Natural killer cell (primary cell): Measurements from ENCODE around the gene TADA2A. TPM values are rescaled to one million over a fixed set of nuclear protein-coding genes. Genes with fewer than 3 reads are reported as not detected.

Experiments
- ATAC-seq, 3 donors: fragments of 150-1000 bp in 2 of 3; fragments of 200-7000 bp in 1 of 3; cut with Tn5 transposase; 1 replicate in 1 of 3; 2 replicates in 2 of 3; pipeline ENCODE4 v1.10.0; 2021; ENCODE audit warnings: mild to moderate bottlenecking in 2 of 3, moderate library complexity in 2 of 3
- DNase-seq, 2 donors: peaks; one replicate each; pipeline versions ENCODE4 v3.0.0 to v3.0.0-alpha.2; 2013 to 2021; ENCODE audit warnings: mixed read lengths in 1 of 2
- H3K27ac ChIP-seq: one replicate; pipeline ENCODE4 v1.5.1; 2013; ENCODE audit warnings: mild to moderate bottlenecking, low read length
- H3K27me3 ChIP-seq: one replicate; pipeline ENCODE4 v1.6.1; 2013; ENCODE audit warnings: low read length; ENCODE audit not compliant: control insufficient read depth, insufficient read depth
- H3K36me3 ChIP-seq: one replicate; pipeline ENCODE4 v1.6.1; 2013; ENCODE audit warnings: low read length; ENCODE audit not compliant: control insufficient read depth, insufficient read depth
- H3K4me1 ChIP-seq: one replicate; pipeline ENCODE4 v1.6.1; 2013; ENCODE audit warnings: low read length; ENCODE audit not compliant: control insufficient read depth, insufficient read depth
- H3K4me3 ChIP-seq: one replicate; pipeline ENCODE4 v1.5.1; 2013; ENCODE audit warnings: low read length
- H3K9me3 ChIP-seq: one replicate; pipeline ENCODE4 v1.6.1; 2013; ENCODE audit warnings: low read length; ENCODE audit not compliant: control insufficient read depth, insufficient read depth
- H3K27ac Mint-ChIP-seq, 2 donors: one replicate each; pipeline ENCODE4 v1.8.0; 2022; ENCODE audit warnings: mild to moderate bottlenecking in 2 of 2, mixed read lengths in 2 of 2, moderate library complexity in 1 of 2
- H3K27me3 Mint-ChIP-seq, 2 donors: one replicate each; pipeline ENCODE4 v1.8.0; 2022; ENCODE audit warnings: low read depth in 2 of 2, mixed read lengths in 2 of 2
- H3K36me3 Mint-ChIP-seq: one replicate; pipeline ENCODE4 v1.8.0; 2022; ENCODE audit warnings: mixed read lengths
- H3K4me1 Mint-ChIP-seq, 2 donors: one replicate each; pipeline ENCODE4 v1.8.0; 2022; ENCODE audit warnings: mixed read lengths in 2 of 2
- H3K4me3 Mint-ChIP-seq: one replicate; pipeline ENCODE4 v1.8.0; 2022; ENCODE audit warnings: mild to moderate bottlenecking, moderate library complexity, mixed read lengths
- H3K9me3 Mint-ChIP-seq, 2 donors: one replicate each; pipeline ENCODE4 v1.8.0; 2022; ENCODE audit warnings: mixed read lengths in 2 of 2
- WGBS: methylation state at CpG from one replicate; pipeline ENCODE4 v1.1.7; 2013; ENCODE audit warnings: missing lambda C conversion rate; ENCODE audit not compliant: insufficient coverage; 5-methylcytosine and 5-hydroxymethylcytosine counted together
- intact Hi-C: fragments of 100-400 bp; cut with micrococcal nuclease; formaldehyde crosslinking; loops from one replicate; pipeline ENCODE4 v1.14.2; 2022
- total RNA-seq, 4 donors: library from RNA; stranded (reverse); fragments of 120-200 nt in 1 of 4; gene quantifications; one replicate each; pipeline versions ENCODE4 v1.2.3 to v1.2.4, GENCODE V29; 2013 to 2022
- TF ChIP-seq, protein P1 (sequence below): fragments of 200-600 bp; IDR thresholded peaks from one replicate; pipeline ENCODE4 v1.8.0; 2022; ENCODE audit warnings: antibody characterized with exemption

TADA2A gene
- total RNA-seq, 3 donors from 2014 or later (not counting 1 experiment from before 2014, with no cell fraction given), result 14.8 to 28.1 (median 26.7) TPM

DNA sequence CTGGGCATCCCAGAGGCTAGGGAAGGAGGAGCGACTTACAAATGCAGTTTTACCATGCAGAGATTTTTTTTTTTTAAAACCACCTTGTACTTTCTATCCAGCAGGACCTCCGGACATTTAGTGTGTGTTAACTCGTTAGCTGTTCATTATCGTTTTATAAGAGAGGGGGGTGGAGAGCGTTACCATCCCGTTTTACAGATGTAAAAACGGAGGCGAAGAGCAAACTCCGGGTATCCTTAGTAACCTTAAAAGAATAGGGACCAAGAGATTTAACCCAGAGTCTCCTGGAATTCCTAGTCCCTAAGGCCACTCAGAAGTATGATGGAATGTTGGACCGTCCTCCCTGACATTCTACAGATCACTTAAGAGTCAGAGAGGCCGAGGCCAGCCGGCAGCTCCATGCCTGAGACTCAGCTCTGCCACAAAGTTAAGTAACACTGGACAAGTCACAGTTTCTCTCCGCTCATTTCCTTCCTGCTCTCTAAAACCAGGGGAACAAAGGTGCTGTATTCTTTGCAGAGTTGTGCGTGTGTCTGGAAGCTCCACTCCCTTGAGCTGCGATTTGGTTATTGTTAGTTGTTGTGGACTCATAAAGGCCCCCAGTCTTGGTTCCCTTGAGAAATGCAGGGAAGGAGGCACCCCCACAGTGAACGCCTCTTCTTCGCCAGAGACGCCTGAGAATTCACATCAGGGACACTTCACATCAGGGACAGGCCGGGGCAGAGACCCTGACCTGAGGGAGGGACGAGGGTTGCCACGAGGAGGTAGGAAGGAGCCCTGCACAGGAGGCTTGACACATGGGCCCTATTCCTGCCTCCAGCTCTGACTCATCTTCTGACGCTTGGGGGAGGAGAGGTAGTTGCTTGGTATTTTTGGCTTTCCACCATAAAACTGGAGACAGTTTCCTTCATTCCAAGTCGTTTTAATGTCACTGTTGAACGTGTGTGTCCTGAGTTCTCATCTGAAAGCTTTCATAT, 84.2 kb downstream of the TADA2A start:
- no peaks in the 10 kb centered on the region for H3K36me3 Mint-ChIP-seq
- ATAC-seq (no peak), DNase-seq (peak in 1 of 2 donors; percentile 19)
- intact Hi-C loops, result no loop called here
- H3K27ac ChIP-seq, result no peak overlapping the region
- peaks cover 0 to 3% of the 10 kb centered on the region in 2 donors for H3K27me3 Mint-ChIP-seq
- WGBS, result 44% methylated on average over 23 of the region's 24 CpGs
- TF ChIP-seq, protein P1, sequence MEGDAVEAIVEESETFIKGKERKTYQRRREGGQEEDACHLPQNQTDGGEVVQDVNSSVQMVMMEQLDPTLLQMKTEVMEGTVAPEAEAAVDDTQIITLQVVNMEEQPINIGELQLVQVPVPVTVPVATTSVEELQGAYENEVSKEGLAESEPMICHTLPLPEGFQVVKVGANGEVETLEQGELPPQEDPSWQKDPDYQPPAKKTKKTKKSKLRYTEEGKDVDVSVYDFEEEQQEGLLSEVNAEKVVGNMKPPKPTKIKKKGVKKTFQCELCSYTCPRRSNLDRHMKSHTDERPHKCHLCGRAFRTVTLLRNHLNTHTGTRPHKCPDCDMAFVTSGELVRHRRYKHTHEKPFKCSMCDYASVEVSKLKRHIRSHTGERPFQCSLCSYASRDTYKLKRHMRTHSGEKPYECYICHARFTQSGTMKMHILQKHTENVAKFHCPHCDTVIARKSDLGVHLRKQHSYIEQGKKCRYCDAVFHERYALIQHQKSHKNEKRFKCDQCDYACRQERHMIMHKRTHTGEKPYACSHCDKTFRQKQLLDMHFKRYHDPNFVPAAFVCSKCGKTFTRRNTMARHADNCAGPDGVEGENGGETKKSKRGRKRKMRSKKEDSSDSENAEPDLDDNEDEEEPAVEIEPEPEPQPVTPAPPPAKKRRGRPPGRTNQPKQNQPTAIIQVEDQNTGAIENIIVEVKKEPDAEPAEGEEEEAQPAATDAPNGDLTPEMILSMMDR, result no peak
- no peaks in the 10 kb centered on the region for H3K36me3 ChIP-seq
- peaks cover 21% of the 10 kb centered on the region for H3K4me1 ChIP-seq
- H3K4me3 Mint-ChIP-seq, result peak overlapping the region; percentile 97
- peaks cover 20 to 31% of the 10 kb centered on the region in 2 donors for H3K4me1 Mint-ChIP-seq
- no peaks in the 10 kb centered on the region for H3K27me3 ChIP-seq
- no peaks in the 10 kb centered on the region for H3K9me3 ChIP-seq
- H3K4me3 ChIP-seq, result peak overlapping the region; percentile 35
- H3K9me3 Mint-ChIP-seq, result no peaks in the 10 kb centered on the region
- H3K27ac Mint-ChIP-seq, result peak overlapping the region; percentile 79 to 88

DNA sequence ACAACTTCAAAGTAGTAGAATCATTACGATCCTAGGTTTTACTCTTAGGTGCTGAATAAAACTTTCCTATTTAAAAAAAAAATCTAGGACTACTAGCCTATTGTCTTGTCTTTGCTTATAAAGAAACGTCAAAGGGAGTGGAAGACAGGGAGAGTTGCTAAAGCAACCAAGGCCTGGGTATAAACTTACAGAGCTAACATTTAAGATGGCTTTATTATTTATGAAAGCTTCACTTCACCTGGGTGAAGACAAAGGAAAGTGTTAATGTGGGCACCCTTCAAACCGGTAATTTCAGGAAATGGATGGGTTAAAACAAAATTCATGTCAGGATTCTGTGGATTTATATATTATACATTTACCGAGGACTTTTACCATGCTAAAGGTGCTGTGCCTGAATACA, 85.5 kb downstream of the TADA2A start:
- intact Hi-C loops, result no loop called here
- H3K9me3 Mint-ChIP-seq, result no peaks in the 10 kb centered on the region
- H3K4me1 Mint-ChIP-seq, result peaks cover 20 to 31% of the 10 kb centered on the region in 2 donors
- peaks cover 21% of the 10 kb centered on the region for H3K4me1 ChIP-seq
- no peaks in the 10 kb centered on the region for H3K36me3 Mint-ChIP-seq
- no peak overlapping the region for H3K4me3 Mint-ChIP-seq
- 85% methylated on average over 2 of the region's 4 CpGs for WGBS
- TF ChIP-seq, protein P1, result no peak
- no peak overlapping the region for H3K4me3 ChIP-seq
- H3K36me3 ChIP-seq, result no peaks in the 10 kb centered on the region
- no peaks in the 10 kb centered on the region for H3K27me3 ChIP-seq
- H3K27ac Mint-ChIP-seq, result no peak overlapping the region
- no peaks in the 10 kb centered on the region for H3K9me3 ChIP-seq
- H3K27me3 Mint-ChIP-seq, result peaks cover 0 to 3% of the 10 kb centered on the region in 2 donors
- no peak for DNase-seq
- ATAC-seq, result no peak
- H3K27ac ChIP-seq, result no peak overlapping the region

DNA sequence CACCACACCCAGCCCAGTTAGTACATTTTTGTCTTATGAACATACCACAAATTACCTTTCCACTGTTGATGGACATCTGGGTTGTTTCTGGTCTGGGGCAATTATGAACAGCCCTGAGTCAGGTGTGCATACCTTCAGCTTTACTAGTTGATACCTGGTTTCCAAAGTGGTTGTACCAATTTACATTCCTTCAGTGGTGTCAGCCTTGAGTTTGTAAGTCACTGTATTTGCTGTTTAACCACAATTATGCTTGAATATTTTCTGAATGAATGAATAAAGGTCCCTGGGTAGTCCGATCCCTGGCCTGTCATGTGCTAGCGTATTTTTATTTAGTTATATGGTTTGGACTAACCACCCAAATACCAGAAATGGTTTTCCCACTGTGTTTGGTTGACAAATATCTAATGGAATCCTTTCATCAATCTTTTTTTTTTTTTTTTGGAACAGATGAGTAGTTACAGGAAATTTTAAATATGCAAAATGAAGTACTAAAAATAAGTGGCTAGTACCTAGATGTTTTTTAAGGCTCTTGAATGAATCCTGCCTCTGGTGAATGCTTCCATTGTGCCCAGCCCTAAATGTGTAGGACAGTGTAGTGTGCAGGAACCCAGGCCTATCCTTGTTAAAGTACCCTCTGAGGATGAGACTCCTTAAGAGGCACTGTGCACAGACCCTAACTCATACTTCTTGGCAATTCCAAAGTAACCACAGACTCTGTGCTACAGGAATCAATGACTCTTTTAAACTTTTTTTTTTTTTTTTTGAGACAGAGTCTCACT, 86.8 kb downstream of the TADA2A start:
- H3K27me3 Mint-ChIP-seq, result no peaks in the 10 kb centered on the region
- Histone ChIP-seq H3K4me1 (peaks cover 20% of the 10 kb centered on the region), H3K9me3 (no peaks in the 10 kb centered on the region), H3K36me3 (no peaks in the 10 kb centered on the region), H3K27me3 (no peaks in the 10 kb centered on the region), H3K27ac (no peak overlapping the region), H3K4me3 (no peak overlapping the region)
- DNase-seq, result no peak
- 90% methylated on average over 2 of the region's 2 CpGs for WGBS
- H3K4me3 Mint-ChIP-seq, result no peak overlapping the region
- intact Hi-C loops, result no loop called here
- TF ChIP-seq, protein P1, result no peak
- no peak for ATAC-seq
- H3K4me1 Mint-ChIP-seq, result peaks cover 20 to 24% of the 10 kb centered on the region in 2 donors
- H3K27ac Mint-ChIP-seq, result no peak overlapping the region
- H3K36me3 Mint-ChIP-seq, result no peaks in the 10 kb centered on the region
- H3K9me3 Mint-ChIP-seq, result no peaks in the 10 kb centered on the region
